Activated CD4-positive, alpha-beta memory T cell treated with anti-CD3 and anti-CD28 coated beads for 36 hours (primary cell): ENCODE measurements around the gene FOXP1. TPM values are rescaled to one million over a fixed set of nuclear protein-coding genes. Genes with fewer than 3 reads are reported as not detected.

Source experiments
- CTCF ChIA-PET: fragments of 350-600 bp; sonication (Branson Sonifier 250); formaldehyde crosslinking; loops from one replicate; lab custom pipeline; 2021; ENCODE audit warnings: antibody characterized with exemption, inconsistent platforms; lab: Charles Lee
- POLR2A ChIA-PET: fragments of 350-600 bp; sonication (Branson Sonifier 250); formaldehyde crosslinking; loops from one replicate; lab custom pipeline; 2021; ENCODE audit warnings: antibody characterized with exemption; lab: Charles Lee
- DNase-seq: peaks from one replicate; pipeline ENCODE4 v3.0.0-alpha.2; 2020
- H3K27ac Mint-ChIP-seq: one replicate; pipeline ENCODE4 v1.8.0; 2021; ENCODE audit warnings: mixed read lengths
- H3K27me3 Mint-ChIP-seq: one replicate; pipeline ENCODE4 v1.8.0; 2021; ENCODE audit warnings: mixed read lengths
- H3K36me3 Mint-ChIP-seq: one replicate; pipeline ENCODE4 v1.8.0; 2021; ENCODE audit warnings: mixed read lengths
- H3K4me1 Mint-ChIP-seq: one replicate; pipeline ENCODE4 v1.8.0; 2021; ENCODE audit warnings: low read depth, mixed read lengths
- H3K4me3 Mint-ChIP-seq: one replicate; pipeline ENCODE4 v1.8.0; 2021; ENCODE audit warnings: mild to moderate bottlenecking, mixed read lengths
- H3K9me3 Mint-ChIP-seq: one replicate; pipeline ENCODE4 v1.8.0; 2021; ENCODE audit warnings: mixed read lengths
- intact Hi-C: fragments of 100-400 bp; cut with micrococcal nuclease; formaldehyde crosslinking; loops from one replicate; pipeline ENCODE4 v1.15.1; 2023
- total RNA-seq, 2 experiments: library from RNA; stranded (reverse); gene quantifications; one replicate each; pipeline ENCODE4 v1.2.3, GENCODE V29; 2021

Gene FOXP1
- total RNA-seq, 2 experiments from 2014 or later, result 94.4 to 102 TPM

- H3K36me3 Mint-ChIP-seq, result peaks cover 8% of the 10 kb centered on the region
- CTCF ChIA-PET, result interaction anchor here (0.6 to 2.1 kb wide), 18 partner anchors 16 to 1036 kb away, joined by 3 to 16 read pairs (median 4); no protein-coding TSS in a partner anchor
- H3K4me1 Mint-ChIP-seq, result peaks cover 41% of the 10 kb centered on the region
- POLR2A ChIA-PET, result interaction anchor here (0.5 kb wide), 1 partner anchor 277 kb away, joined by 3 read pairs; no protein-coding TSS in a partner anchor
- H3K4me3 Mint-ChIP-seq, result no peak overlapping the region
- no peaks in the 10 kb centered on the region for H3K9me3 Mint-ChIP-seq
- no peak overlapping the region for H3K27ac Mint-ChIP-seq
- no peak for DNase-seq
- intact Hi-C loops, result loop anchor here (1.0 to 10.0 kb wide), 10 partner anchors 191 to 1524 kb away; no protein-coding TSS in a partner anchor
- peaks cover 1% of the 10 kb centered on the region for H3K27me3 Mint-ChIP-seq
These were observed 2.6 kb upstream of the FOXP1 start for GRCh38 chr3:71585887-71586809.

GRCh38 chr3:71585131-71585530, 1.6 kb upstream of the FOXP1 start:
- intact Hi-C loops, result loop anchor here (1.0 to 10.0 kb wide), 7 partner anchors 190 to 1523 kb away; no protein-coding TSS in a partner anchor
- CTCF ChIA-PET, result interaction anchor here (0.6 to 2.1 kb wide), 11 partner anchors 81 to 1035 kb away, joined by 3 to 16 read pairs (median 4); no protein-coding TSS in a partner anchor
- peak; percentile 14 for DNase-seq
- H3K27ac Mint-ChIP-seq, result peak overlapping the region; percentile 91
- H3K4me1 Mint-ChIP-seq, result peaks cover 49% of the 10 kb centered on the region
- peaks cover 10% of the 10 kb centered on the region for H3K36me3 Mint-ChIP-seq
- peak overlapping the region; percentile 87 for H3K4me3 Mint-ChIP-seq
- peaks cover 1% of the 10 kb centered on the region for H3K27me3 Mint-ChIP-seq
- POLR2A ChIA-PET, result interaction anchor here (0.7 to 3.4 kb wide), 5 partner anchors 201 to 538 kb away, joined by 3 to 20 read pairs (median 4); no protein-coding TSS in a partner anchor
- H3K9me3 Mint-ChIP-seq, result no peaks in the 10 kb centered on the region

- intact Hi-C loops, result loop anchor here (1.0 to 10.0 kb wide), 13 partner anchors 42 to 1522 kb away; no protein-coding TSS in a partner anchor
- Mint-ChIP-seq H3K4me3 (peak overlapping the region; percentile 87), H3K4me1 (peaks cover 54% of the 10 kb centered on the region), H3K27me3 (peaks cover 1% of the 10 kb centered on the region), H3K36me3 (peaks cover 10% of the 10 kb centered on the region), H3K27ac (peak overlapping the region; percentile 91), H3K9me3 (no peaks in the 10 kb centered on the region)
- ChIA-PET CTCF (interaction anchor here (0.8 to 2.1 kb wide), 7 partner anchors 88 to 1034 kb away, joined by 3 to 16 read pairs (median 4); no protein-coding TSS in a partner anchor), POLR2A (interaction anchor here (0.7 to 3.4 kb wide), 5 partner anchors 201 to 537 kb away, joined by 3 to 20 read pairs (median 4); no protein-coding TSS in a partner anchor)
- DNase-seq, result peak; percentile 76
These were observed 975 bp upstream of the FOXP1 start for GRCh38 chr3:71584394-71585011.

- ChIA-PET CTCF (interaction anchor here (0.6 to 1.4 kb wide), 7 partner anchors 74 to 360 kb away, joined by 3 to 4 read pairs (median 3); no protein-coding TSS in a partner anchor), POLR2A (interaction anchor here (0.6 to 3.4 kb wide), 17 partner anchors 90 to 572 kb away, joined by 3 to 35 read pairs (median 5); no protein-coding TSS in a partner anchor)
- Mint-ChIP-seq H3K4me1 (peaks cover 57% of the 10 kb centered on the region), H3K36me3 (peaks cover 10% of the 10 kb centered on the region), H3K4me3 (peak overlapping the region; percentile 88), H3K27me3 (peaks cover 1% of the 10 kb centered on the region), H3K9me3 (no peaks in the 10 kb centered on the region), H3K27ac (peak overlapping the region; percentile 90)
- intact Hi-C loops, result loop anchor here (2.0 to 10.0 kb wide), 5 partner anchors 41 to 188 kb away; no protein-coding TSS in a partner anchor
- DNase-seq, result peak; percentile 79
These were observed 639 bp downstream of the FOXP1 start for GRCh38 chr3:71582612-71583565.

GRCh38 chr3:71582036-71582611, 1.4 kb downstream of the FOXP1 start:
- Mint-ChIP-seq H3K36me3 (peaks cover 12% of the 10 kb centered on the region), H3K9me3 (no peaks in the 10 kb centered on the region), H3K4me3 (peak overlapping the region; percentile 78), H3K27ac (peak overlapping the region; percentile 90), H3K27me3 (peaks cover 1% of the 10 kb centered on the region), H3K4me1 (peaks cover 53% of the 10 kb centered on the region)
- intact Hi-C loops, result loop anchor here (2.0 to 10.0 kb wide), 5 partner anchors 40 to 187 kb away; no protein-coding TSS in a partner anchor
- peak; percentile 61 for DNase-seq
- ChIA-PET POLR2A (interaction anchor here (0.6 to 3.4 kb wide), 16 partner anchors 89 to 571 kb away, joined by 3 to 35 read pairs (median 6); no protein-coding TSS in a partner anchor), CTCF (interaction anchor here (0.6 to 1.4 kb wide), 4 partner anchors 74 to 359 kb away, joined by 3 to 4 read pairs (median 3); no protein-coding TSS in a partner anchor)

GRCh38 chr3:71581457-71582035, 2.0 kb downstream of the FOXP1 start:
- POLR2A ChIA-PET, result interaction anchor here (0.7 to 3.4 kb wide), 9 partner anchors 128 to 570 kb away, joined by 3 to 35 read pairs (median 7); no protein-coding TSS in a partner anchor
- H3K4me1 Mint-ChIP-seq, result peaks cover 48% of the 10 kb centered on the region
- H3K27ac Mint-ChIP-seq, result peak overlapping the region; percentile 90
- no peaks in the 10 kb centered on the region for H3K9me3 Mint-ChIP-seq
- H3K4me3 Mint-ChIP-seq, result peak overlapping the region; percentile 78
- peaks cover 1% of the 10 kb centered on the region for H3K27me3 Mint-ChIP-seq
- CTCF ChIA-PET, result interaction anchor here (1.0 kb wide), 1 partner anchor 184 kb away, joined by 3 read pairs; no protein-coding TSS in a partner anchor
- peaks cover 13% of the 10 kb centered on the region for H3K36me3 Mint-ChIP-seq
- DNase-seq, result peak; percentile 50
- intact Hi-C loops, result loop anchor here (2.0 to 10.0 kb wide), 5 partner anchors 39 to 187 kb away; no protein-coding TSS in a partner anchor

- no peak for DNase-seq
- POLR2A ChIA-PET, result no interaction called here
- peak overlapping the region; percentile 85 for H3K27ac Mint-ChIP-seq
- H3K4me1 Mint-ChIP-seq, result peaks cover 43% of the 10 kb centered on the region
- no peaks in the 10 kb centered on the region for H3K9me3 Mint-ChIP-seq
- H3K27me3 Mint-ChIP-seq, result peaks cover 1% of the 10 kb centered on the region
- peak overlapping the region; percentile 78 for H3K4me3 Mint-ChIP-seq
- H3K36me3 Mint-ChIP-seq, result peaks cover 13% of the 10 kb centered on the region
- CTCF ChIA-PET, result no interaction called here
- intact Hi-C loops, result loop anchor here (5.0 to 10.0 kb wide), 4 partner anchors 39 to 186 kb away; no protein-coding TSS in a partner anchor
These were observed 2.7 kb downstream of the FOXP1 start for GRCh38 chr3:71580636-71581456.

GRCh38 chr3:71579935-71580406, 3.6 kb downstream of the FOXP1 start:
- POLR2A ChIA-PET, result interaction anchor here (0.8 kb wide), 1 partner anchor 11 kb away, joined by 3 read pairs; no protein-coding TSS in a partner anchor
- Mint-ChIP-seq H3K9me3 (no peaks in the 10 kb centered on the region), H3K27ac (peak overlapping the region; percentile 56), H3K27me3 (peaks cover 1% of the 10 kb centered on the region), H3K36me3 (peaks cover 15% of the 10 kb centered on the region), H3K4me3 (peak overlapping the region; percentile 30), H3K4me1 (peaks cover 35% of the 10 kb centered on the region)
- intact Hi-C loops, result loop anchor here (5.0 to 10.0 kb wide), 4 partner anchors 38 to 185 kb away; no protein-coding TSS in a partner anchor
- CTCF ChIA-PET, result no interaction called here
- peak; percentile 12 for DNase-seq

GRCh38 chr3:71579326-71579934, 4.1 kb downstream of the FOXP1 start:
- intact Hi-C loops, result no loop called here
- Mint-ChIP-seq H3K4me1 (peaks cover 30% of the 10 kb centered on the region), H3K27ac (peak overlapping the region; percentile 56), H3K4me3 (peak overlapping the region; percentile 30), H3K36me3 (peaks cover 15% of the 10 kb centered on the region), H3K27me3 (peaks cover 1% of the 10 kb centered on the region), H3K9me3 (no peaks in the 10 kb centered on the region)
- POLR2A ChIA-PET, result interaction anchor here (0.8 kb wide), 1 partner anchor 11 kb away, joined by 3 read pairs; no protein-coding TSS in a partner anchor
- no peak for DNase-seq
- CTCF ChIA-PET, result no interaction called here
